Omental fat pad (tissue), 4 donors: ENCODE data around the gene LETM1. TPM values are rescaled to one million over a fixed set of nuclear protein-coding genes. Genes with fewer than 3 reads are reported as not detected.

ENCODE experiments used
- ATAC-seq: fragments of 150-250 bp; one replicate; pipeline ENCODE4 v1.9.1; 2016; ENCODE audit warnings: mild to moderate bottlenecking, moderate library complexity; ENCODE audit not compliant: low FRiP score
- DNase-seq: peaks from one replicate; pipeline ENCODE4 v3.0.0-alpha.2; 2019; ENCODE audit warnings: low spot score
- total RNA-seq, 4 donors: library from RNA; depleted of rRNA; stranded (reverse); fragments of >200 nt; gene quantifications; one replicate each; pipeline ENCODE4 v1.1.0, GENCODE V29; 2016
- TF ChIP-seq, protein P1 (sequence below), 3 donors: fragments of 450-650 bp; IDR thresholded peaks; one replicate each; pipeline ENCODE4 v1.5.1; 2016 to 2017; ENCODE audit warnings: antibody characterized with exemption in 3 of 3, mild to moderate bottlenecking in 3 of 3, moderate library complexity in 2 of 3

LETM1 gene
- total RNA-seq, 4 donors from 2014 or later, result 42.2 to 104 (median 52.8) TPM

DNA sequence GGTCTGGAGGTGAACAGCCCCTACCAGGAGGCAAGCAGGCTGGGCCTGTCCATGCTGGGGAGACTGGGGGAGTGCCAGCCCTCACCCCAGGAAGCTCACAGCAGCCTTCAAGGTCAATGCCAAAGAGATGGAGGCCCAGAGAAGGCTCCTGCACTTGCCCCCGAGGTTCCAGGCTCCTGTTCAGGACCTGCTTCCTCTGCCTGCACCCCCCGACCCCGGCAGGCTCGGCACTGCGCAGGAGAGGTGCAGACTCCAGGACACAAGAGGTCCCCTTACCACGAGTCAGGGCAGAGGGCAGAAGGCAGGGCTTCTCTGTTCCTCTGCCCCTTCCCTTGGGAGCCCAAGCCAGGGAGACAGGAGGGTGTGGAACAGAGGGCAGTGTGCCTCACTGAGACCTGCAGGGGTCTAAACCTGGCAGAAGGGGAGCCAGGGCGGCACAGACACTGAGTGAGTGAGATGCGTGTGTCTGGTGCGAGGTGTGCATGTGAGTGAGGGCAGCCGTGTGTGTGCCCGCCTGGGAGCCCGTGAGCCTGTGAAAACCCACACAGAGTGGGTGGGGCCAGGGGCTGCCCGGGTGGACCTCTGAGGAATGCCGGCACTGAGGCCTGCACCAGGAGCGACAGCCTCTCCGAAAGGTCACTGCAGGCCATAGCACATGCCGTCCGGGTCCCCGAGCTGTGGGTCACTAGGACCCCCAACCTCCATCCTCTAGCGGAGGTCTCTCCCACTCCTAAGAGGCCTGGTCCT, 93.5 kb downstream of the LETM1 start:
- ATAC-seq (no peak), DNase-seq (no peak)
- TF ChIP-seq, protein P1, sequence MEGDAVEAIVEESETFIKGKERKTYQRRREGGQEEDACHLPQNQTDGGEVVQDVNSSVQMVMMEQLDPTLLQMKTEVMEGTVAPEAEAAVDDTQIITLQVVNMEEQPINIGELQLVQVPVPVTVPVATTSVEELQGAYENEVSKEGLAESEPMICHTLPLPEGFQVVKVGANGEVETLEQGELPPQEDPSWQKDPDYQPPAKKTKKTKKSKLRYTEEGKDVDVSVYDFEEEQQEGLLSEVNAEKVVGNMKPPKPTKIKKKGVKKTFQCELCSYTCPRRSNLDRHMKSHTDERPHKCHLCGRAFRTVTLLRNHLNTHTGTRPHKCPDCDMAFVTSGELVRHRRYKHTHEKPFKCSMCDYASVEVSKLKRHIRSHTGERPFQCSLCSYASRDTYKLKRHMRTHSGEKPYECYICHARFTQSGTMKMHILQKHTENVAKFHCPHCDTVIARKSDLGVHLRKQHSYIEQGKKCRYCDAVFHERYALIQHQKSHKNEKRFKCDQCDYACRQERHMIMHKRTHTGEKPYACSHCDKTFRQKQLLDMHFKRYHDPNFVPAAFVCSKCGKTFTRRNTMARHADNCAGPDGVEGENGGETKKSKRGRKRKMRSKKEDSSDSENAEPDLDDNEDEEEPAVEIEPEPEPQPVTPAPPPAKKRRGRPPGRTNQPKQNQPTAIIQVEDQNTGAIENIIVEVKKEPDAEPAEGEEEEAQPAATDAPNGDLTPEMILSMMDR (IDR thresholded peaks at IDR 0.05), result no peak

Other genes starting within 250 kb of the LETM1 start
- 10 to 100 TPM in 1 of 4 donors, 1 to 10 TPM in 3; 2.0 to 10.9 (median 5.6) TPM for gene FAM53A, start 171.8 kb downstream of the LETM1 start, total RNA-seq
- gene SLBP, start 143.8 kb downstream of the LETM1 start, total RNA-seq, result 10 to 100 TPM; 33.3 to 58.4 (median 40.3) TPM
- 10 to 100 TPM; 31.9 to 59.0 (median 43.5) TPM for gene TMEM129, start 134.8 kb downstream of the LETM1 start, total RNA-seq
- gene TACC3, start 134.6 kb downstream of the LETM1 start, total RNA-seq, result 10 to 100 TPM in 2 of 4 donors, 1 to 10 TPM in 2; 6.0 to 25.7 (median 10.0) TPM
- 1 to 10 TPM; 1.3 to 3.5 (median 2.6) TPM for gene FGFR3, start 62.9 kb downstream of the LETM1 start, total RNA-seq
- gene NSD2, start 15.2 kb upstream of the LETM1 start, total RNA-seq, result 10 to 100 TPM; 19.1 to 33.1 (median 28.8) TPM
- 10 to 100 TPM in 3 of 4 donors, 1 to 10 TPM in 1; 8.2 to 17.7 (median 13.9) TPM for gene NELFA, start 152.8 kb upstream of the LETM1 start, total RNA-seq
- 10 to 100 TPM in 3 of 4 donors, 1 to 10 TPM in 1; 7.3 to 39.0 (median 14.1) TPM for gene NAT8L, start 203.2 kb upstream of the LETM1 start, total RNA-seq